Endothelial cell of umbilical vein (primary cell): Measurements from ENCODE around the gene SETMAR.

Experiments used
- CTCF ChIP-seq, 2 donors: IDR thresholded peaks; 1 replicate in 1 of 2; 2 replicates in 1 of 2; pipeline ENCODE4 v1.5.1; 2011; ENCODE audit warnings: low read length in 2 of 2, mild to moderate bottlenecking in 2 of 2, moderate library complexity in 2 of 2, control low read depth in 1 of 2, inconsistent platforms in 1 of 2, low read depth in 1 of 2; ENCODE audit not compliant: insufficient read depth in 1 of 2; ENCODE audit errors: extremely low read depth in 1 of 2
- MAX ChIP-seq: IDR thresholded peaks from 2 replicates; pipeline ENCODE4 v1.6.1; 2011; ENCODE audit not compliant: insufficient read depth, insufficient read length
- POLR2A ChIP-seq: IDR thresholded peaks from 2 replicates; pipeline ENCODE4 v1.6.1; 2012; ENCODE audit warnings: low read depth, mild to moderate bottlenecking, control low read depth, low read length

GRCh38 chr3:4270720-4271119 is 32.4 kb upstream of the SETMAR start:
- no peak for TF ChIP-seq CTCF (IDR thresholded peaks at IDR 0.05; ENCODE audit: extremely low read depth in 1 of 2, insufficient read depth in 1 of 2, low read depth in 1 of 2, low read length in 2 of 2)
- no peak for TF ChIP-seq MAX
- no peak for TF ChIP-seq POLR2A
